HFF-Myc (cell line): ENCODE results near the gene IRGQ.

Source experiments
- DNase-seq: peaks from one replicate; pipeline ENCODE4 v3.0.0-alpha.2; 2011; ENCODE audit warnings: low read depth; ENCODE audit errors: extremely low read depth
- H3K4me3 ChIP-seq: replicated peaks from 2 replicates; pipeline ENCODE4 v1.5.1; 2011; ENCODE audit warnings: low read depth, mild to moderate bottlenecking, control low read depth, low read length
- CTCF ChIP-seq: IDR thresholded peaks from 2 replicates; pipeline ENCODE4 v1.5.1; 2012; ENCODE audit warnings: mild to moderate bottlenecking, low read depth, low read length, control low read depth; ENCODE audit errors: missing control alignments

IRGQ gene

GRCh38 chr19:43534816-43535761, 60.8 kb downstream of the IRGQ start:
- no peak overlapping the region for H3K4me3 ChIP-seq
- no peak for DNase-seq
- peak; percentile 62 for TF ChIP-seq CTCF
